GM21723 (cell line): Measurements from ENCODE around the gene SKA3.
"Not testable (repeated sequence)": the region's sequence is repeated elsewhere in the genome, so short reads cannot be mapped to it uniquely, and the experiment has no call there.

Experiments
- ATAC-seq: cut with Tn5 transposase; IDR thresholded peaks from one replicate; pipeline ENCODE4 v1.9.1; 2021; ENCODE audit warnings: mild to moderate bottlenecking, moderate library complexity; ENCODE audit not compliant: unreplicated experiment

Gene SKA3

GRCh38 chr13:21171420-21171819 lies 4.9 kb downstream of the SKA3 start:
- ATAC-seq: no peak

- ATAC-seq: not testable (repeated sequence)
Measured at GRCh38 chr13:21165606-21166005, 10.7 kb downstream of the SKA3 start.

GRCh38 chr13:21164631-21165030 lies 11.7 kb downstream of the SKA3 start:
- ATAC-seq: no peak

GRCh38 chr13:21152251-21152899 lies 24.0 kb downstream of the SKA3 start:
- no peak for ATAC-seq

- ATAC-seq: no peak
Measured at GRCh38 chr13:21150013-21150412, 26.3 kb downstream of the SKA3 start.

GRCh38 chr13:21149568-21149967 lies 26.8 kb downstream of the SKA3 start:
- no peak for ATAC-seq

GRCh38 chr13:21148557-21149258 lies 27.6 kb downstream of the SKA3 start:
- no peak for ATAC-seq

- ATAC-seq: no peak
Measured at GRCh38 chr13:21147827-21148226, 28.5 kb downstream of the SKA3 start.

GRCh38 chr13:21142766-21143165 lies 33.6 kb downstream of the SKA3 start:
- no peak for ATAC-seq

- ATAC-seq: no peak
Measured at GRCh38 chr13:21139374-21139773, 37.0 kb downstream of the SKA3 start.

GRCh38 chr13:21138561-21138960 lies 37.8 kb downstream of the SKA3 start:
- no peak for ATAC-seq

- ATAC-seq: no peak
Measured at GRCh38 chr13:21137696-21138095, 38.7 kb downstream of the SKA3 start.

- not testable (repeated sequence) for ATAC-seq
Measured at GRCh38 chr13:21135833-21136232, 40.5 kb downstream of the SKA3 start.

GRCh38 chr13:21134475-21134874 lies 41.9 kb downstream of the SKA3 start:
- ATAC-seq: no peak

- ATAC-seq: no peak
Measured at GRCh38 chr13:21133077-21133476, 43.3 kb downstream of the SKA3 start.

GRCh38 chr13:21130116-21130515 lies 46.2 kb downstream of the SKA3 start:
- ATAC-seq: no peak

- no peak for ATAC-seq
Measured at GRCh38 chr13:21124852-21125251, 51.5 kb downstream of the SKA3 start.

GRCh38 chr13:21123956-21124355 lies 52.4 kb downstream of the SKA3 start:
- no peak for ATAC-seq

- ATAC-seq: no peak
Measured at GRCh38 chr13:21121616-21122015, 54.7 kb downstream of the SKA3 start.

- ATAC-seq: no peak
Measured at GRCh38 chr13:21120191-21120590, 56.2 kb downstream of the SKA3 start.

GRCh38 chr13:21119526-21119925 lies 56.8 kb downstream of the SKA3 start:
- no peak for ATAC-seq

GRCh38 chr13:21118180-21118579 lies 58.2 kb downstream of the SKA3 start:
- no peak for ATAC-seq
